Testis (tissue), 2 donors: ENCODE measurements around the gene IQSEC1.

Experiments used
- CTCF ChIP-seq, 3 experiments: fragments of 450-650 bp in 2 of 3; fragments of 200-600 bp in 1 of 3; sonication (generic) in 1 of 3; IDR thresholded peaks; one replicate each; pipeline ENCODE4 v1.5.1; 2016 to 2019; ENCODE audit warnings: antibody characterized with exemption in 3 of 3, mild to moderate bottlenecking in 2 of 3, moderate library complexity in 1 of 3
- POLR2A ChIP-seq: fragments of 450-650 bp; IDR thresholded peaks from one replicate; pipeline ENCODE4 v1.6.1; 2017; ENCODE audit warnings: antibody characterized with exemption, mild to moderate bottlenecking, moderate library complexity

DNA sequence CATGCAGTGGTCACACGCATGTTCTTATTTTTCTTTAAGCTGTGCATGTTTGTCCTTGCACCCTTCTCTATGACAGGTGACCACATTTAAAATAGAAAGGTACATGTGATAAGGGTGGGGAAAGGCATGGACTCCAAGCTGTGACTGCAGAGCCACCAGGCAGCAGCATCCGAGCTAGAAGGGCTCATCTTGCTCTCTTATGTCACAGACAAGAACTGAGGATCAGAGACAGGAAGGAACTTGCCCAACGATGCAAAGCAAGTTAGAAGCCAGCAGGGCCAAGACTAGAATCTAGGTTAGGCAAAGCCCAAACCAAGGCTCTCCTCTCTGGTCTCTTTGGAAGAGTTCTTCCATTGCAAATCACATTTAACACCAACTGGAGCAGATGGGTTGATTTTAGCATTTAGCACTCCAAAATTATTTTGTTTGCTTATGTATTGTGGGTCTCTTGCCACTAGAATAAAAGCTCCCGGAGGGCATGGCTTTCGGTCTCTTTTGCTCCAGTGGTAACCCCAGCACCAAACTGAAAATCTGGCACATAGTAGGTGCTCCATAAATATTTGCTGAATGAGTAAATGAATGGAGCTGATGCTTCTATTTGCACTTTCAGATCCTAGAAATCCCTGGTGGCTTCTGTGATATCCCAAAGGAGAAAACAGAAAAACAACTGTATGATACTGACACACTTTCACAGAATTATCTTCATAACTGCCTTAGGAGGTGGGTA, 84.3 kb downstream of the IQSEC1 start:
- TF ChIP-seq CTCF (IDR thresholded peaks at IDR 0.05): no peak
- no peak for TF ChIP-seq POLR2A
